ENCODE results near the gene IMMP2L. TPM values are rescaled to one million over a fixed set of nuclear protein-coding genes. Genes with fewer than 3 reads are reported as not detected.

The IMMP2L gene
- total and polyA plus RNA-seq, 2 of the 8 experiments (the other 6 are each of a cell fraction or from before 2014, with no cell fraction given), result 2.3 to 10.1 TPM

DNA sequence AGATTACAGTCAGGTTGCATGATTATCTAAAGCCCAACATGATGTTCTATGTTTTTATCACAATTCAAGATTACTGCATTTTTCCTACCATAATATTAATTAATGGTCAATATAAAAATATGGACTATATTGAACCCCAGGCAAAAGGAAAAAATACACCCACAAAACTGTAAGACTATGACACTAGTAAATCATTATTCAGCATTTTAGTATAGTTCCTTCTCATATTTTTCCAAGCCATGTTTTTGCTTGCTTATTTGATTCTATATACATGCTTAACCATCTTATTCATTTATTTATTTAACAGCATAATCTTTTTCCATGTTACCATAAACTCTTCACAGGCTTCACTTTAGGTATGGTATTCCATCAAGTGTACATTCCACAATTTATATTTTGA is 101.6 kb downstream of the IMMP2L start:
- Histone ChIP-seq H3K14ac (ENCODE audit: insufficient read length) (no peak overlapping the region), H2BK15ac (ENCODE audit: low read length) (no peak overlapping the region), H3K4me2 (ENCODE audit: insufficient read depth in 1 of 2, low read depth in 2 of 2, low read length in 2 of 2) (no peak overlapping the region), H3K36me3 (ENCODE audit: control insufficient read depth in 2 of 4, insufficient read depth in 4 of 4, low read length in 3 of 4) (no peaks in the 10 kb centered on the region), H3K27me3 (replicated peaks in 1 of 4; ENCODE audit: control insufficient read depth in 3 of 4, extremely low read depth in 1 of 4, insufficient read depth in 3 of 4, low read length in 3 of 4) (no peaks in the 10 kb centered on the region), H3K4me1 (replicated peaks in 1 of 4; ENCODE audit: control insufficient read depth in 3 of 4, insufficient read depth in 4 of 4, low read length in 3 of 4) (no peaks in the 10 kb centered on the region), H3K56ac (replicated peaks; ENCODE audit: insufficient read length, low read depth, low read length) (no peak overlapping the region), H3K9me3 (ENCODE audit: insufficient read depth in 2 of 2, low read depth in 1 of 2, low read length in 1 of 2) (no peaks in the 10 kb centered on the region), H4K8ac (ENCODE audit: extremely low read depth, insufficient read depth, low read length) (no peak overlapping the region), H3K79me1 (ENCODE audit: low read depth, low read length) (no peaks in the 10 kb centered on the region), H3K23ac (ENCODE audit: insufficient read length) (no peak overlapping the region), H2AFZ (ENCODE audit: low read length) (no peak overlapping the region), H2AK5ac (ENCODE audit: low read depth, low read length) (no peak overlapping the region), H2BK20ac (ENCODE audit: low read length) (no peak overlapping the region), H4K5ac (ENCODE audit: insufficient read length, low read depth, low read length) (no peak overlapping the region), H3K4ac (replicated peaks; ENCODE audit: insufficient read length, low read depth, low read length) (no peak overlapping the region), H3K23me2 (ENCODE audit: low read depth, low read length) (no peaks in the 10 kb centered on the region), H4K20me1 (replicated peaks in 1 of 2; ENCODE audit: control insufficient read depth in 1 of 2, insufficient read depth in 2 of 2, low read length in 2 of 2) (no peaks in the 10 kb centered on the region), H3K27ac (ENCODE audit: low read depth, low read length) (no peak overlapping the region), H3K18ac (ENCODE audit: extremely low read depth, low read length) (no peak overlapping the region), H4K91ac (replicated peaks; ENCODE audit: insufficient read length, low read length) (no peak overlapping the region), H3K9ac (replicated peaks in 1 of 4; ENCODE audit: extremely low read depth in 1 of 4, low read depth in 3 of 4, low read length in 3 of 4) (no peak overlapping the region), H2BK5ac (ENCODE audit: low read depth, low read length) (no peak overlapping the region), H2BK12ac (ENCODE audit: low read depth, low read length) (no peak overlapping the region), H3K4me3 (ENCODE audit: extremely low read depth in 1 of 4, insufficient read depth in 2 of 4, low read depth in 3 of 4, low read length in 4 of 4) (no peak overlapping the region), H3K79me2 (ENCODE audit: control insufficient read depth in 1 of 2, insufficient read depth in 2 of 2, low read length in 2 of 2) (no peaks in the 10 kb centered on the region), H2BK120ac (replicated peaks; ENCODE audit: low read depth, low read length) (no peak overlapping the region)
- DNase-seq (ENCODE audit: low read depth in 1 of 2, low spot score in 2 of 2) (no peak), FAIRE-seq (no peak)
- ChIA-PET POLR2A (ENCODE audit: partially characterized antibody) (no interaction called here), CTCF (ENCODE audit: partially characterized antibody) (interaction anchor here (1.2 kb wide), 1 partner anchor 269 kb away, joined by 5 read pairs; no protein-coding TSS in a partner anchor)
- TF ChIP-seq CHD2 (IDR thresholded peaks at IDR 0.05; ENCODE audit: low read length) (no peak), BACH1 (IDR thresholded peaks at IDR 0.05; ENCODE audit: low read length) (no peak)

Measured in H1 (cell line).